Activated CD8-positive, alpha-beta T cell treated with anti-CD3 and anti-CD28 coated beads for 36 hours (primary cell): ENCODE measurements around the gene GALNS. TPM values are rescaled to one million over a fixed set of nuclear protein-coding genes. Genes with fewer than 3 reads are reported as not detected.

Source experiments
- ATAC-seq: fragments of 200-7000 bp; cut with Tn5 transposase; one replicate; pipeline ENCODE4 v1.10.0; 2021; ENCODE audit warnings: mild to moderate bottlenecking, moderate library complexity
- CTCF ChIA-PET: fragments of 350-600 bp; sonication (Branson Sonifier 250); formaldehyde crosslinking; loops from one replicate; lab custom pipeline; 2021; ENCODE audit warnings: antibody characterized with exemption; lab: Charles Lee
- POLR2A ChIA-PET: fragments of 350-600 bp; sonication (Branson Sonifier 250); formaldehyde crosslinking; loops from one replicate; lab custom pipeline; 2021; ENCODE audit warnings: antibody characterized with exemption; lab: Charles Lee
- DNase-seq: peaks from one replicate; pipeline ENCODE4 v3.0.0-alpha.2; 2020
- H3K27ac Mint-ChIP-seq: one replicate; pipeline ENCODE4 v1.8.0; 2021; ENCODE audit warnings: mild to moderate bottlenecking, mixed read lengths
- H3K27me3 Mint-ChIP-seq: one replicate; pipeline ENCODE4 v1.8.0; 2021; ENCODE audit warnings: mixed read lengths
- H3K36me3 Mint-ChIP-seq: one replicate; pipeline ENCODE4 v1.8.0; 2021; ENCODE audit warnings: low read depth, mixed read lengths
- H3K4me1 Mint-ChIP-seq: one replicate; pipeline ENCODE4 v1.8.0; 2021; ENCODE audit warnings: low read depth, mixed read lengths
- H3K4me3 Mint-ChIP-seq: one replicate; pipeline ENCODE4 v1.8.0; 2021; ENCODE audit warnings: mild to moderate bottlenecking, moderate library complexity, mixed read lengths
- H3K9me3 Mint-ChIP-seq: one replicate; pipeline ENCODE4 v1.8.0; 2021; ENCODE audit warnings: mixed read lengths
- CTCF ChIP-seq: fragments of 200-600 bp; IDR thresholded peaks from one replicate; pipeline ENCODE4 v1.8.0; 2022; ENCODE audit warnings: antibody characterized with exemption, mild to moderate bottlenecking
- intact Hi-C: fragments of 100-400 bp; cut with micrococcal nuclease; formaldehyde crosslinking; loops from one replicate; pipeline ENCODE4 v1.10.0; 2022
- total RNA-seq, 2 experiments: library from RNA; stranded (reverse); gene quantifications; one replicate each; pipeline ENCODE4 v1.2.3, GENCODE V29; 2021

The GALNS gene
- total RNA-seq, 2 experiments from 2014 or later, result 24.5 to 25.4 TPM

GRCh38 chr16:88844419-88845036 is 12.2 kb downstream of the GALNS start:
- no peak for TF ChIP-seq CTCF
- no peaks in the 10 kb centered on the region for H3K9me3 Mint-ChIP-seq

GRCh38 chr16:88843256-88843655 is 13.5 kb downstream of the GALNS start:
- Mint-ChIP-seq H3K27ac (no peak overlapping the region), H3K27me3 (no peaks in the 10 kb centered on the region), H3K9me3 (no peaks in the 10 kb centered on the region), H3K36me3 (no peaks in the 10 kb centered on the region), H3K4me1 (no peaks in the 10 kb centered on the region), H3K4me3 (no peak overlapping the region)
- ChIA-PET POLR2A (interaction anchor here (1.2 kb wide), 1 partner anchor 14 kb away, joined by 3 read pairs; no protein-coding TSS in a partner anchor), CTCF (no interaction called here)
- intact Hi-C loops, result loop anchor here (10.0 kb wide), 1 partner anchor 62 kb away; no protein-coding TSS in a partner anchor
- DNase-seq (no peak), ATAC-seq (no peak)
- TF ChIP-seq CTCF, result no peak

More at GRCh38 chr16:88844419-88845036, 12.2 kb downstream of the GALNS start:
- Mint-ChIP-seq H3K36me3 (no peaks in the 10 kb centered on the region), H3K27ac (no peak overlapping the region), H3K4me1 (no peaks in the 10 kb centered on the region), H3K4me3 (no peak overlapping the region), H3K27me3 (no peaks in the 10 kb centered on the region)
- ChIA-PET POLR2A (no interaction called here), CTCF (no interaction called here)
- ATAC-seq (no peak), DNase-seq (no peak)
- intact Hi-C loops, result loop anchor here (10.0 kb wide), 1 partner anchor 60 kb away; no protein-coding TSS in a partner anchor

GRCh38 chr16:88842806-88843205 is 13.9 kb downstream of the GALNS start:
- Mint-ChIP-seq H3K9me3 (no peaks in the 10 kb centered on the region), H3K4me1 (no peaks in the 10 kb centered on the region), H3K27ac (no peak overlapping the region), H3K4me3 (no peak overlapping the region), H3K36me3 (no peaks in the 10 kb centered on the region), H3K27me3 (no peaks in the 10 kb centered on the region)
- TF ChIP-seq CTCF, result no peak
- ChIA-PET POLR2A (interaction anchor here (1.2 kb wide), 1 partner anchor 15 kb away, joined by 3 read pairs; no protein-coding TSS in a partner anchor), CTCF (no interaction called here)
- intact Hi-C loops, result loop anchor here (10.0 kb wide), 1 partner anchor 62 kb away; no protein-coding TSS in a partner anchor
- ATAC-seq (no peak), DNase-seq (no peak)

- DNase-seq (no peak), ATAC-seq (no peak)
- H3K4me3 Mint-ChIP-seq, result no peak overlapping the region
- ChIA-PET CTCF (no interaction called here), POLR2A (no interaction called here)
- H3K27me3 Mint-ChIP-seq, result no peaks in the 10 kb centered on the region
- H3K9me3 Mint-ChIP-seq, result no peaks in the 10 kb centered on the region
- intact Hi-C loops, result loop anchor here (10.0 kb wide), 1 partner anchor 62 kb away; no protein-coding TSS in a partner anchor
- no peak overlapping the region for H3K27ac Mint-ChIP-seq
- H3K4me1 Mint-ChIP-seq, result no peaks in the 10 kb centered on the region
- no peaks in the 10 kb centered on the region for H3K36me3 Mint-ChIP-seq
- no peak for TF ChIP-seq CTCF
These were observed 14.4 kb downstream of the GALNS start for GRCh38 chr16:88842308-88842756.
